ENCODE data around the gene ACACB. TPM values are rescaled to one million over a fixed set of nuclear protein-coding genes. Genes with fewer than 3 reads are reported as not detected.

Gene ACACB
- total RNA-seq, 1 donor from 2014 or later: 4.4 TPM

DNA sequence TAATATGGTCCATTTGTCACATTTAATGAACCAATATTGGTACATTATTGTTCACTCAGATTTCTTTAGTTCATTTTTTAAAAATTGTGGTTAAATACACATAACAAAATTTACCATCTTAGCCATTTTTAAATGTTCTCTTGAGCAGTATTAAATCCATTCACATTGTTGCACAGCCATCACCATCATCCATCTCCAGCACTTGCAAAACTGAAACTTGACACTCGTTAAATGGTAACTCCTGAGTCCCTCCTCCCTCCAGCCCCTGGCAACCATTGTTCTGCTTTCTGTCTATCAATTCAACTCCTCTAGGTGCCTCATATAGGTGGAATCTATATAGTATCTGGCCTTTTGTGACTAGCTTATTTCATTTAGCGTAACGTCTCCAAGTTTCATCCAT lies 86.4 kb downstream of the ACACB start:
- Mint-ChIP-seq H3K27me3 (ENCODE audit: unreplicated experiment) (no peaks in the 10 kb centered on the region), H3K4me3 (ENCODE audit: unreplicated experiment) (no peak overlapping the region), H3K4me1 (ENCODE audit: unreplicated experiment) (no peaks in the 10 kb centered on the region), H3K27ac (ENCODE audit: unreplicated experiment) (no peak overlapping the region), H3K9me3 (ENCODE audit: unreplicated experiment) (no peaks in the 10 kb centered on the region), H3K36me3 (ENCODE audit: unreplicated experiment) (peaks cover 3% of the 10 kb centered on the region)
- DNase-seq (ENCODE audit: extremely low spot score, unreplicated experiment): no peak
- TF ChIP-seq, protein P1, sequence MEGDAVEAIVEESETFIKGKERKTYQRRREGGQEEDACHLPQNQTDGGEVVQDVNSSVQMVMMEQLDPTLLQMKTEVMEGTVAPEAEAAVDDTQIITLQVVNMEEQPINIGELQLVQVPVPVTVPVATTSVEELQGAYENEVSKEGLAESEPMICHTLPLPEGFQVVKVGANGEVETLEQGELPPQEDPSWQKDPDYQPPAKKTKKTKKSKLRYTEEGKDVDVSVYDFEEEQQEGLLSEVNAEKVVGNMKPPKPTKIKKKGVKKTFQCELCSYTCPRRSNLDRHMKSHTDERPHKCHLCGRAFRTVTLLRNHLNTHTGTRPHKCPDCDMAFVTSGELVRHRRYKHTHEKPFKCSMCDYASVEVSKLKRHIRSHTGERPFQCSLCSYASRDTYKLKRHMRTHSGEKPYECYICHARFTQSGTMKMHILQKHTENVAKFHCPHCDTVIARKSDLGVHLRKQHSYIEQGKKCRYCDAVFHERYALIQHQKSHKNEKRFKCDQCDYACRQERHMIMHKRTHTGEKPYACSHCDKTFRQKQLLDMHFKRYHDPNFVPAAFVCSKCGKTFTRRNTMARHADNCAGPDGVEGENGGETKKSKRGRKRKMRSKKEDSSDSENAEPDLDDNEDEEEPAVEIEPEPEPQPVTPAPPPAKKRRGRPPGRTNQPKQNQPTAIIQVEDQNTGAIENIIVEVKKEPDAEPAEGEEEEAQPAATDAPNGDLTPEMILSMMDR (IDR thresholded peaks at IDR 0.05): no peak

DNA sequence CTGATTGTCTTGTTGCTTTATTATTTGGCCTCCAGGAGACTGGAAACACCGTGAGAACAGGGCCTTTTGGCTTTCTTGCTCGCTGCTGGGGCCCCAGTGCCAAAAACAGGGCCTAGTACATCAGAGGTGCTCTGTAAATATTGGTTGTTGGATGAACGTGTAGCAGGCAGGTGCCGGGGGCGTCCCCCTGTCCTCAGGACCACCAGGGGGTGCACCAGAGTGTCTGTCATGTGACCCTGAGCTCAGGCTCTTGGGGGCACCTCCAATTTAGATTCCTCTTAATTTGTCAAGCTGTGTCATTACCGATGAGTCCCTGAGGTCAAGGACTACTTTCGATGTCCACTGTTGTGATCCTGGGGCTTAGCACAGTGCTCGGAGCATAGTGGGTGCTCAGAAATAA lies 87.1 kb downstream of the ACACB start:
- no peak overlapping the region for H3K27ac Mint-ChIP-seq (ENCODE audit: unreplicated experiment)
- H3K9me3 Mint-ChIP-seq (ENCODE audit: unreplicated experiment): no peaks in the 10 kb centered on the region
- no peaks in the 10 kb centered on the region for H3K27me3 Mint-ChIP-seq (ENCODE audit: unreplicated experiment)
- H3K4me3 Mint-ChIP-seq (ENCODE audit: unreplicated experiment): no peak overlapping the region
- peaks cover 3% of the 10 kb centered on the region for H3K36me3 Mint-ChIP-seq (ENCODE audit: unreplicated experiment)
- H3K4me1 Mint-ChIP-seq (ENCODE audit: unreplicated experiment): no peaks in the 10 kb centered on the region
- TF ChIP-seq, protein P1 (IDR thresholded peaks at IDR 0.05): no peak
- DNase-seq (ENCODE audit: extremely low spot score, unreplicated experiment): no peak

DNA sequence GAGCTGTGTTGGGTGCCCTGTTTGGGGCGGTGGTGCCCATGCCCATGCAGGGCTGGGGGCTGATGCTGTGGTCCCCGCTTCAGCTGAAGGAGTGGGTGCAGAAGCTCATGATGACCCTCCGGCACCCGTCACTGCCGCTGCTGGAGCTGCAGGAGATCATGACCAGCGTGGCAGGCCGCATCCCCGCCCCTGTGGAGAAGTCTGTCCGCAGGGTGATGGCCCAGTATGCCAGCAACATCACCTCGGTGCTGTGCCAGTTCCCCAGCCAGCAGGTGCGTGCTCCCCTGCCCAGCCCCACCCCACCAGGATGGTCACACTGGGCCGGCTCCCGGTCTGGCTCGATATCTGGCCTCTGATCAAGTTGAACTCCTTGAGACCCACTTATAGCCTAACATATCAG lies 92.7 kb downstream of the ACACB start:
- Mint-ChIP-seq H3K27me3 (ENCODE audit: unreplicated experiment) (no peaks in the 10 kb centered on the region), H3K4me3 (ENCODE audit: unreplicated experiment) (no peak overlapping the region), H3K4me1 (ENCODE audit: unreplicated experiment) (no peaks in the 10 kb centered on the region), H3K27ac (ENCODE audit: unreplicated experiment) (no peak overlapping the region), H3K9me3 (ENCODE audit: unreplicated experiment) (no peaks in the 10 kb centered on the region), H3K36me3 (ENCODE audit: unreplicated experiment) (no peaks in the 10 kb centered on the region)
- TF ChIP-seq, protein P1 (IDR thresholded peaks at IDR 0.05): no peak
- DNase-seq (ENCODE audit: extremely low spot score, unreplicated experiment): no peak

DNA sequence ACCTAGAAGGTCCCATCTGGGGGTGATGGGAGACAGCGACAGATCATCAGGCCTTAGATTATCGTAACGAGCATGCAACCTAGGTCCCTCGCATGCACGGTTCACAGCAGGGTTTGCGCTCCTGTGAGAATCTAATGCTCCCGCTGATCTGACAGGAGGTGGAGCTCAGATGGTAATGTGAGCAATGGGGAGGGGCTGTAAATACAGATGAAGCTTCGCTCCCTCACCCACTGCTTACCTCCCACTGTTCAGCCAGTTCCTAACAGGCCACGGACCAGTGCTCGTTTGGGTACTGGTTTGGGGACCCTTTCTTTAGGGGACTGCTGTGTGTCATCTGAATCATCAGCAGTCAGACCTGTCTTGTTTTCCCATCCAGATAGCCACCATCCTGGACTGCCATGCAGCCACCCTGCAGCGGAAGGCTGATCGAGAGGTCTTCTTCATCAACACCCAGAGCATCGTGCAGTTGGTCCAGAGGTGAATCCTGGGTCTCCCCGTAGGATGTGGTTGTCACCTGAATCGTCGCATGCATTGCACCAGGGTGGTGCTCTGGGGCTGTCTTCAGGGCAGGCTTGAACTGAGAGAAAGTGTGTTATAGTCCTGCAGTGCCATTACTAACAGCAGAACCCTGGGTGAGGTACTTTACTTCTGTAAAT lies 96.2 kb downstream of the ACACB start:
- H3K27me3 Mint-ChIP-seq (ENCODE audit: unreplicated experiment): no peaks in the 10 kb centered on the region
- TF ChIP-seq, protein P1 (IDR thresholded peaks at IDR 0.05): no peak
- no peak overlapping the region for H3K27ac Mint-ChIP-seq (ENCODE audit: unreplicated experiment)
- no peaks in the 10 kb centered on the region for H3K4me1 Mint-ChIP-seq (ENCODE audit: unreplicated experiment)
- H3K36me3 Mint-ChIP-seq (ENCODE audit: unreplicated experiment): no peaks in the 10 kb centered on the region
- H3K4me3 Mint-ChIP-seq (ENCODE audit: unreplicated experiment): no peak overlapping the region
- DNase-seq (ENCODE audit: extremely low spot score, unreplicated experiment): no peak
- no peaks in the 10 kb centered on the region for H3K9me3 Mint-ChIP-seq (ENCODE audit: unreplicated experiment)

DNA sequence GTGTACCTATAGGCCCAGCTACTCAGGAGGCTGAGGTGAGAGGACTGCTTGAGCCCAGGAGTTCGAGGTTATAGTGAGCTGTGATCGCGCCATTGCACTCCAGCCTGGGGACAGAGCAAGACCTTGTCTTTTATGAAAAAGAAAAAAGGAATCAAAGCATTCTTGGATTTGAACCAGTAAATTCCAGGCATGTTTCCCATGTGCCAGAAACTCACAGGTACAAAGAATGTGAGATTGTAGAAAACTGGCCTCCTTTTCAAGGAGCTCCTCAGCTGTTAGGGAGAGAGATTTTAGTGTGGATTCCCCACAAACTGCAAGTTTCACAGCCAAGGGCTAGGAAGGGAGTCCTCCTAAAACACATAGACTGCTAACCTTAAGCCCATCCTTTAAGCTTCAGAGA lies 97.7 kb downstream of the ACACB start:
- DNase-seq (ENCODE audit: extremely low spot score, unreplicated experiment): no peak
- H3K36me3 Mint-ChIP-seq (ENCODE audit: unreplicated experiment): no peaks in the 10 kb centered on the region
- no peaks in the 10 kb centered on the region for H3K9me3 Mint-ChIP-seq (ENCODE audit: unreplicated experiment)
- no peaks in the 10 kb centered on the region for H3K4me1 Mint-ChIP-seq (ENCODE audit: unreplicated experiment)
- no peaks in the 10 kb centered on the region for H3K27me3 Mint-ChIP-seq (ENCODE audit: unreplicated experiment)
- H3K4me3 Mint-ChIP-seq (ENCODE audit: unreplicated experiment): no peak overlapping the region
- TF ChIP-seq, protein P1 (IDR thresholded peaks at IDR 0.05): no peak
- no peak overlapping the region for H3K27ac Mint-ChIP-seq (ENCODE audit: unreplicated experiment)
